ENCODE data around the gene BCO2.

- TF ChIP-seq POLR2AphosphoS5 (IDR thresholded peaks at IDR 0.05; ENCODE audit: borderline replicate concordance, low read depth, low read length) (peak; percentile 84), FOXP2 (optimal IDR thresholded peaks at IDR 0.05; ENCODE audit: control extremely low read depth, extremely low read length, insufficient read depth) (no peak), EZH2 (IDR thresholded peaks at IDR 0.05) (no peak)
These were observed 50.9 kb downstream of the BCO2 start, which contains the start of gene PTS for GRCh38 chr11:112226062-112226830.

Measured in SK-N-MC (cell line).